Measurements from ENCODE around the gene CCDC188.

The CCDC188 gene

DNA sequence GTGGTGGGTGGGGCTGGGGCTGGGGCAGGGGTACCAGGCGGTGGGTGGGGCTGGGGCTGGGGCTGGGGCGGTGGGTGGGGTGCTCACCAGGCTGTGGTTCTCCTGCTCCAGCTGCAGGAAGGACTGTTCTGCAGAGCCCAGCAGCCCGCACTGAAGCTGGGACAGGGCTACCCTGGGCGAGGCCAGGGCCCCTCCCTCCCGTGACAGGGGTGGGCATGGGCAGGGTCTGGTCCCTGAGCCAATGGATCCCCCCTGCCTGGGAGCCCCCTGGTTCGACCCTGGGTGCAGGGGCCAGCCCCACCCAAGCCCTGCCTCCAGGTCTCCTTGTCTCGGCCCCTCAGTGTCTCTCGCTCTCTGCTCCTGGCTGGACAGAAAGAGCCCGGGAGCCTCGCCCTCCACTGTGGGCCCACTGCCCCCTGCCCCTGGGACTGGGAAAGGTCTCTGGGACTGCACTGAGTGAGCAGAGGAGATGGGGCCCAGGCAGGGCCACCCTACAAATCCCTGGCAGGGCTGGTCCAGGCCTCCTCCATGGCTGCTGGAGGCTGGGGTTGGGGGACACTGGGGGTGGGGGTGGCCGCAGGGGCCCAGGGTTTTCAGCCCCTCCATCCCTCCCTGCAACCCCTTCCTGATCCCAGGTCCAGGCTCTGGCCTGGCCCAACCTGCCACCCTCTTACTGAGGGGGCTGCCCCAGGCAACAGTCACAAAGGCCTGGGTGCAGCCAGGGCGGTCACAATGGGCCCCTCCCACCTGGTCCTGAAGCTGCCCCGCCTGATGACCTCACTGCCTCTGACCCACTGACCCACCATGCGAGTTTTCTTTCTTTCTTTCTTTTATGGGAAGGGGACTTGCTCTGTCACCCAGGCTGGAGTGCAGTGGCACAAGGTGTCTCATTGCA is at the start of gene CCDC188:
Gene CCDC188, minus strand, starts transcription at position 675 of the 895 bp plus-strand sequence. Its CDS starts 69 bp downstream, at position 606.
- DNase-seq (ENCODE audit: low read depth): no peak

DNA sequence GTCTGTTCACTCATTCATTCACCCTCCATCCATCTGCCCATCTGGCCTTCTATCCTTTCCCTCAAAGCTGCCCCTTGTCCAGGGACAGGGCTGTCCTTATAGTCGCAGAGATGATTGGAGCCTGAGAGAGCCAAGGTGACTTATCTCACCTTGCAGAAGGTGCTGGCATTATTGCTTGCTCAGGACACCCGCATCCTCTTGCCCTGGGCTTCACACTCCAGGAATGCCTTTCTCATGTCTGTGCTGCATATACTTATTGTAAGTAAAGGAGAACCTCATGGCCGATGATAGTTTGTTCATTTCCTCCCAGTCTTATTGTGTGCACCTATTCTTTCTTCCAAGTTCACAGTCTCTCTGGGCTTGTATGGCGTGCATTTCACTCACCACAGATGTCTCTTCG is 49.1 kb upstream of the CCDC188 start:
- DNase-seq (ENCODE audit: low read depth): no peak

DNA sequence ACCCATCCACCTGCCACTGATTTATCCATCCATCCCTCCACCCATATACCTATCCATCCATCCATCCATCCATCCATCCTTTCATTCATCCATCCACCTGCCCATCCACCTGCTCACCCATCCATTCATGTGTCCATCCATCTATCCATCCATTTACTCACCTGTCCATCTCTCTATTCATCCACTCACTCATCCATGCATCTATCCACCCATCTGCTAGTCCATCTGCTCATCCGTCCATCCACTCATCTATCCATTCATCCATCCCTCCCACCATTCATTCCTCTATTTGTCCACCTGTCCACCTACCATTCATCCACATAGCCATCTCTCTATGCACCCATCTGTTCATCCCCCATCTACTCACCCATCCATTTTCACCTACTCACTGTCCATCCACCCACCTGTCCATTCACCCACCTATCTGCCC is 48.6 kb upstream of the CCDC188 start:
- DNase-seq (ENCODE audit: low read depth): no peak

DNA sequence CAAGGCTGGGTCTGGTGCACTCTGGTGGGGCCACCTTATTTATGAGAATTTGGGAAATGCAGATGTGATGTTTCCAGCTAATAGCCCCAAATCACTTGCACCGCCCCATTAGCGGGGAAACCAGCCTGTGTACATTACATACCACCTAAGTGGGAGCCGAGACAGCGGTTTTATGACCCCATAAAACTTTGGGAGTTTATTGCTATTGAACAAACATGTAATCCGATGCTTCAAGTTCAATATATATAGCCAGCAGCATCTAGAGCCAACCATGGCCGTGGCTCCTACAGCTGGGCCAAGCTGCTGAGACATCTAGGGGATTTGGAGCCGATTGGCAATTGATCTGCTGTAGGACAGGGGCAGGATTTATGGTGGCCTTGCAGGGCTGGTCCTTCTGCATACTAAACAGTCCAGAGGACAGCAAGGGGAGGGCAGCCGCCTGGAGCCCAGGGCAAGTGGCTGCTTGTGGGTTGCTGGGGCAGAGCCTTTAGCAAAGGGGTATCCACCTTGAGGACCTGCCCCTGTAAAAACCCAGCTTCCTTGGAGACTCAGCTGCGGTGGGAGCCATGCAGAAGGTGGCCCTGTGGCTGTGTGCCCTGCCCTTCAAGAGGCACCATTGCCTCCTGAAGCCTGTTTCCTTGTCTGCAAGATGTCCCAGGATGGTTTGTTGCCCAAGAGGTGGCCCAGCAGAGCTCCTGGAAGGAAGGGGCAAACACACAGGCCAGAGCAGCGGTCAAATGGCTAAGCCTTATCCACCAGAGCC is 47.9 kb upstream of the CCDC188 start:
- DNase-seq (ENCODE audit: low read depth): no peak

DNA sequence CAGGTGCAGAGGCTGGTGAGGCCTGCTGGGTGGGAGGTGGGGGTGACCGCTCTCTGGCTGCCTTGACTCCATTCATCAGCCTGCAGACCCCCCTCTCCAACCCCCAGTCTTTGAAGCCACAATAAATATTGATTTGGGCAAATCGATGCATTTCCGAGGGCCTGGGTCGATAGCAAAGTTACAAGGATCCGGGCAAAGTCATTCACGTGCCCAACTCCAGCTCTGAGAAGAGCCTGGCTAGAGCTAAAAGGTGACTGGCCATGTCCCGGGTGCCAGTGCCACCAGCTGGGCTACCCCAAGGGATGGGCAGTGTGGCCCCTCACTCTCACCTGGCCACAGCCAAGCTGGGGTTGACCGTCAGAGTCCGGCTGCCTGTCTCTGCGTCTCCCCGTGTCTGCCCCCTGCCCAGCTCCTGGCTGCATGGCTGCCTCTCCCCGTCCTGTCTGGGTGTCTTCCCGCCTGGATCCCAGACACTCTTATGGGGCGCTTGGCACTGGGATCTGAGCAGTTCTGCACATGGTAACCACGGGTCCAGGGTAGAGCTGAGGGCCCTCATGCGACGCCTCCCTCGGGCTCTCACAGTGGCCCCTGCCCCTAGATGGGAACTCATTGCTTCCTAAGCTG is 46.7 kb upstream of the CCDC188 start:
- no peak for DNase-seq (ENCODE audit: low read depth)

DNA sequence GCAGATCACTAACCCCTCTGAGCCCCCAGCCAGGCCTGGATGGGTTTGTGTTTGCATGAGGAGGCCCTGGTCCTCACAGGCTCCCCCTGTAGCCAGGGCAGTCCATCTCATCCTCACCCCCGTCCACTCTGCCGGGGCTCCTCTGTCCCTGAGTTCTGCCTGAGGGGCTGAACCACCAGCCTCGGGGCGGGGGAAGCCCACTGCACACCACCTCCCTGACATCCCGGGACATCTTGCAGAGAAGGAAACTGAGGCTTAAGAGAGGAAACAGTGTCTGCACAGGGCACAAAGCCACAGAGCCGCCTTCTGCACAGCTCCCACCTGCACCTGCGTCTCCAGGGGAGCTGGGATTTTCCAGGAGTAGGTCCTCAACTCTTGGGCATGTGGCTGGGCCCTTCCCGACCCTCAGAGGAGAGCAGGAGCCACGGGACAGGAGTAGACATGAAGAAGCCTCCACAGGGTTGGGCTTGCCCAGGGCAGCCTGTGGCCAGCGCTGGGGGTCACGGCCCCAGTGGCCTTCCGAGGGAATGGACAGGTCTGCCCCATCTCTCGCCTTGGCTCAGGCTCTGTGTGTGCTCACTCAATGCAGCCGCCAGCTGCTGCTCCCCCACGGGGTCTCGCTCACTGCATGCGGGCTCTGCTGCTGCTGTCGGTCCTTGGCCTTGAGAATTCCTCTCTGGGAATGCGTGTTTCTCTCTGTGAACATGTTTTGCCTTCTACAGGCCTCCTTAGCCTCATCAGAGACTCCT is 45.4 kb upstream of the CCDC188 start:
- DNase-seq (ENCODE audit: low read depth): no peak

DNA sequence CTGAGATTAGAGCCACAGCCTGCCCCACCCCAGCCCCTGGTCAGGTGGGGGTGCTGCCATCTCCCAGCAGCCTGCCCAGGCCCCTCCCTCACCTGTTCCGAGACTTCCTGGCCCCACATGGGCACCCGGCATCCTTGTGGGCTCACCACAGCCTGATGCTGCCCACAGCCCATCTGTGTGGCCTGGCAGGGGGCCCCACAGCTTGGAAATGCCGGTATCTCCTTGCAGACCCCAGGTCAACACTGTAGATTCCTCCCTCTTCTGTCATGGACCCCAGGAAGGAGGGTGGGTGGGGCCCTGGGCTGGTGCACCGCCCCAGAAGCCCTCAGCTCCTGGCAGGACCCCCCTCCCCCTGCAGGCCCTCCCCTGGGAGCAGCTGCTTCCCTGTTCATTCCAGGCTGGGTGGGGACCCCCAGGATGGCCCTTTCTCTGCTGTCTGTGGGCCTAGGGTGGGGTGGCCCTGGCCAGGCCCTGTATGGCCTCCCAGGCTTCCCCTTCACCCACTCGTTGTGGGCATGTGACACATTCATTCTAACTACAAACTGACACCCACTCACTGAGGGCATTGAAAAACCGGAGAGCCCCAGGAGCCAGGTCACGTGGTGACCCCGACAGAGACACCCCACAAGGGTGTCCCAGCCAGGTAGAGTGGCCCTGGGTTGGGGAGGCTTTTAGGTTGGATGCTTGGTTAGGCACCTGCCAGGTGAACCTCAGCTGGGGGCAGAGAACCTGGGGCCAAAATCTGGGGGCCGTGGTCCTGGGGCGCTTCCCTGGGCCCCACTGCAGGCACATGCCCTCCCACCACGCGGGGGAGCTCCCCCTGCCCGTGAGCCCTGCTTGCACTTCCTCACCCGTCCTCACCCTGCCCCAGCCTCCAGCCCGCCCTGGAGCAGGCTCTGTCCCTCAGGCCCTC is 44.1 kb upstream of the CCDC188 start:
- DNase-seq (ENCODE audit: low read depth): no peak

DNA sequence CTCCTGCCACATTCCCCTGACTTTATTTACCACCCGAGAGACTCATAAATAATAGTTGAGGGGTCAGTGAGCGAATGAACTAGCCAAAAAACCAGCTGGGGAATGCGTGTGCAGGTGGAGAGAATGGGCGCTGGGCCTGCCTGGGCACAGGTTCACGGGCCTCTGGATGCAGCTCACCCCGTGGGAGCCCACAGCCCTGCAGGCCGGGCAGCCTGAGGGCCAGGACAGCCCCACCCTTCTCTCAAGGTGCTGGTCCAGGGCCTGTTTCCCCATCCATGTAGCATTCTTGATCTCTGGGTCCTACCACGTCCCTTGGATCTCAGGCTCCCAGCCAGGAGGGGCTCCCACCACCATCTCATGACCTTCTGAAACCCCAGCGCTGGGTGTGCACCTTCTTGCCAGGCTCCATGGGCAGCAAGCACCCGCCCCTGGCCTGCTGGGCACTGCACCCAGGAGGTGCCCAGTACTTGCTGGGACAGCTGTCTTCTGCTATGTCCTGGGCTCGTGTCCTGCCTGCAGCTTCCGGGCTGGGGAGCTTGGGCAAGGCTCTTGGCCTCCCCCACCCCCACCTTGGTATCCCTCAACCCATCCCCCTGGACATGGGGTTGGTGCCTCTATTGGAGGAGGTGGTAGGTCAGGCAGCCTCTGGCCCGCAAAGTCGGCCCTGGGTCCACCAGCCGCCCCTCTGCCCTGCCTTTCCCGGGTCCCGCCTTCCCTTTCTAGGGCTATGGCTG is 43.1 kb upstream of the CCDC188 start:
- no peak for DNase-seq (ENCODE audit: low read depth)

DNA sequence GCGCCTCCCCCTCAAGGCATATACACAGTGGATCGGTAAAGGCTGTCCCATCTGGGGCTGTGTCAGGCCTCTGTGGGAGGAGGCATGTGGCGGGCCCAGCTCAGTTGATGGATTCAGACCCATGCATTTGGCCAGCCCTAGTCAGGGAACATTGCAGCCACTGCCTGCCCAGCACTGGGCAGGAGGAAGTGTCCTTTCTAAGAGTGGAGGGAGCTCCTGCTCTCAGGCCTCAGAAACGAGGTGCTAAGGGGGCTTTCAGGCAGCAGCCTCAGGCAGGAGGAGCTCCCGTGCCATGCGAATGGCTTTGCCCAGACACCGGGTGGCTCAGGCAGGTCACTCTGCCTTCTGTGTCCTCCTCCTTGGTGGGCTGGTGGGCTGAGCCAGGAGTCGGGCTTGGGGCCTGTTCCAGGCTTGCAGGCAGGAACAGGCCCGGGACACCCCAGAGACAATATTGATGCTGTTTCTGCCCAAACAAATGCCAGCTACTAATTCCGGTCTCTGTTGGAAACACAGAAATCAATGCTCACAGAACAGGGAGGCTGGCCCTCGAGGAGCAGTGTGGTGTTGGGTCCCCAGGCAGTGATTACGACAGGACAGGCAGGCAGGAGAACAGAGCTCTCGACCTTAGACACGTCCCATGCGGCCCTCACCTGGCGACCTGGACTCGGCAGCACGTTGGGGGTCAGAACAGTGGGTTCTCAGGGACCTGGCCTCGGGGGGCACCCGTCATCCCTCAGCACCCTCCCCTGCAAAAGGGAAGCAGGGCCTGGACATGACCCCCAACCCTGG is 42.3 kb upstream of the CCDC188 start:
- no peak for DNase-seq (ENCODE audit: low read depth)

DNA sequence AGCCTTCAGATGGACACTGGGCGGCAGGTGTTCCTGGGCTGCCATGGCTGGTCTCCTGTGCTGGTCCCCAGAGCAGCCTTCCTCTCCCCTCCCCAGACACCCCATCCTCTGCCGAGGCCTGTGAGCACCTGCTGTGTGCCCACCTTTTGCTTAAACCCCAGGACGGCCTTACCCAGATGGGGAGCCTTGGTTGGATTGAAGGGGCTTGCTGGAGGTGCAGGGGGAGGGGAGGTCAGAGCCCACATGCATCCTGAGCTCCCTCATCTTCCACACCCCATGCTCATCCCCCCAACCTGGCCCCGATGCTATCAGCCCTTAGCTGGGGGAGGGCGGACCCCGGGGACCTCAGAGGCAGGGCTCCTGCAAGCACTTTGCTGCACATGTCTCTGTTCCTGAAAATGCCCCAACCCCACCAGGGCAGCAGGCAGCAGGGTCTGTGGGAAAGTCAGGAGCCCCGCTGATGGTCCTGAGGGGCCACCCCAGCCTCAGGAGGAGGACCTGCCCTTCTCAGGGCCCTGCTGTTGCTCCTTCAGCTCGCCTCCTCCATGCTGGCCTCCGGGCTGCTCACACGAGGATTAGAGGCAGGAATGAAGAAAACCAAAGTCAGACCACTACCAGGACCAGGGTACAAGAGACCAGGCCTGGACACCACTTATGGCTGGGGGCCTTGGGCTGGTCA is 41.6 kb upstream of the CCDC188 start:
- no peak for DNase-seq (ENCODE audit: low read depth)

DNA sequence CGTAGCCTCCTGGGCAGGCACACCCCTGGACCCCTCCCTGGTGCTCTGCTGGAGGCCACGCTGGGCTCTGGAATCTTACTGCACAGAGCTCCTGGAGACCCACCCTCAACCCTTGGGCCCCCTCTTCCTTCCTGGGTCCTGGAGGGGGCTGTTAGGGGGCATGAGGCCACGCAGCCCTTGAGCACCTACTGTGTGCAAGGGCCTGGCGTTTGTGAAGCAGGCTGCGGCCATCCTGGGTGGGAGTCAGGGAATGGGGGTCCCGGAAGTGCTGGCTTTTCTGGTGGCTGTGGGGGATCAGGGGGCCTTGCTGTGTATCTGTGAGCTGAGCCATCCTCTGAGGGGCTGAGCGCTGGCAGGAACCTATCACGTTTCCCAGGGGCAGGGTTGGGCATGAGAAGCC is 40.9 kb upstream of the CCDC188 start:
- no peak for DNase-seq (ENCODE audit: low read depth)

DNA sequence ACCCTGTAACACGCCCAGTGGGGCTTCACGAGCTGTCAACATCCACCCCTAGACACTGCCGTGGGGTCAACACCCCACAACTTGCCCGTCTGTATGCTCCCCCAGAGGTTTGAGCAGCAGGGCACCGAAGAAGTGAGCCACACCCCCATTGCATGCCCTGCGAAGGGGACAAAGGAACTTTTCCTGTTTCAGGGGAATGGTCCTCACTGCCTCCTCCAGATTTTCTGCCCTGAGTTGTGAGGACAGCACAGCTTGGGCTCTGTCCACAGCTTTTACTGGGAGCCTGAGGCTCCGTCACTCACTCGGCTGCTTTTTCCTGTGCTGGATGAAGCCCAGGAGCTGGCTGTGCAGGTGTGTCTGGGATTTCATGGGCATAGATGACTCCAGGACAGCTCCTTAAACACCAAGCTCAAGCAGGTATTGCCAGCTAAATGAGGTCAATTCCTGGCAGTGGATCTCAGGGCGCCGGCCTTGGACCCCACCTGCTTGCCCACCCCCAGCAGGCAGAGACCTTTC is 40.2 kb upstream of the CCDC188 start:
- DNase-seq (ENCODE audit: low read depth): no peak

DNA sequence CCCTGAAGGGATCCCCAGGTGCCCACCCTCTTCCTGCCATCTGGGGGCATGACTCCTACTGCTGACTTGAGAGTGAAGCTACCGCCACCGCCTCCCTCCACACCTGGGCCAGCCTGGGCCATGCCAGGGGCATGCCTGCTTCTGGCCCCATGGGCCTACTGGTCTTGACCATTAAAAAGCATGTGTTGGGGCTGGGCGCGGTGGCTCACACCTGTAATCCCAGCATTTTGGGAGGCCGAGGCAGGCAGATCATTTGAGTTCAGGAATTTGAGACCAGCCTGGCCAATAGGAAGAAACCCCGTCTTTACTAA is 37.7 kb upstream of the CCDC188 start:
- DNase-seq (ENCODE audit: low read depth): no peak

DNA sequence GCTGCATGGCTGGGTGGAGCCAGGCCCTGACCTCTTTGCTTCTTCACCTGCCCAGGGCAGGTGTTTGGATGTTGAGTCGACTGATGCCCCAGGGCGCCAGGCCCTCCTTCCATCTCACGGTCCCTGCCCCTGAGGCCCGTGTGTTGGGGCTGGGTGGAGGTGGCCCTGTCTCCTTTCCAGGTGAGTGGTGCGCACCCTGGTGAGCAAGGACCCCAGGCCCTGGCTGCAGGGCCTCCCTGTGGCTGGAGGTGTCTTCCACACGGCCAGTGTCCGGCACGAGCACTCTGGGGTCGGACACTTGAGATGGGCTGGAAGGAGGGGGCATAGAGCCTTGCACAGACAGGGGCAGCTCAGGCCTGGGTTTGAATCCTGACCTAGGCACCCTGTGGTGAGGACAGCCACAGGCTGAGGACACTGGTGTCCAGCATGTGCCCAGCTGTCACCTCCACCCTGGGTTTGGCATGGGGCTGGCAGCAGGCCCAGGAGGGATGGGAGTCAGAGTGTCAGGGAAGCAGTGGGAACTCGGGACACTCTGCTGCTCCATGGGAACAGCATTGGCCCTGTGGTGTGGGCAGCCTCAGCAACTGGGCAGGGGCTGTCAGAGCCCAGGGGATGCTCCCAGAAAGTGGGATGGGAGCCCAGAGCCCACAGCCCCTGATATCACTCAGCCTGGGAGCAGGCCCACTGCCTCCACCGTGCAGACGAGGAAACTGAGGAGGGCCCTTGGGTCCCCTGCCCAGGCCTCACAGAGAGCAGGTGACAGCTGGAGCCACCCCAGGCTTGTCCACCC is 37.1 kb upstream of the CCDC188 start:
- no peak for DNase-seq (ENCODE audit: low read depth)

DNA sequence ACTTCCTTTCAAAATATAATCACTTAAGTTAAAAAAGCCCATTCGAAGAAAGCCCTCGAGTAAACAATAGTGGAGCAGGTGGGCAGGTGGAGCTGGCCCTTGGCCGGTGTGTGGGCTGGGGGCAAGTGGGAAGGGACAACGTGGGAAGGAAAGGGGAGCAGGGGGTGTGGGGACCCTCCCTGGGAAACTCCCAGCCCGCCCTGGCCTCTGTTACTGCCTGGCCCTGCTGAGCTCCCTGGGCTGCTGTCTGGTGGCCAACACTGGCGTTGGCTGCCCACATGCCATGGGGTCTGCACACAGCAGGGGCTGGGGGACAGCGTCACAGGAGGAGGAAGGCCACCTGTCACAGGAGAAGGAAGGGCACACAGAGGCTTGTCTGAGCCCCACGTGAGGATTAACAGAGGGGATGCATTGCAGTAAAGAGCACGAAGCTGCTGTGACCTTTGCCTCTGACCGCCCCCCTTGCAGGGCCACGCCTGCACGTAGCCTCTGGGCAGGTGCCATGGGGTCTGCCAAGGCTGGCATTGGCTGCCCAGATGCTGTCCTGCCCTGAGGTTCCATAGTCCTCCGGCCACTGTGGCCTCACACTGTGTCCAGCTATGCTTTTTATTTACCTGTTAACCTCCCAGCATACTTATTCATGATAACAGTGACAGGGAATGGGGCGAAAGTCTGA is 36.2 kb upstream of the CCDC188 start:
- DNase-seq (ENCODE audit: low read depth): no peak

DNA sequence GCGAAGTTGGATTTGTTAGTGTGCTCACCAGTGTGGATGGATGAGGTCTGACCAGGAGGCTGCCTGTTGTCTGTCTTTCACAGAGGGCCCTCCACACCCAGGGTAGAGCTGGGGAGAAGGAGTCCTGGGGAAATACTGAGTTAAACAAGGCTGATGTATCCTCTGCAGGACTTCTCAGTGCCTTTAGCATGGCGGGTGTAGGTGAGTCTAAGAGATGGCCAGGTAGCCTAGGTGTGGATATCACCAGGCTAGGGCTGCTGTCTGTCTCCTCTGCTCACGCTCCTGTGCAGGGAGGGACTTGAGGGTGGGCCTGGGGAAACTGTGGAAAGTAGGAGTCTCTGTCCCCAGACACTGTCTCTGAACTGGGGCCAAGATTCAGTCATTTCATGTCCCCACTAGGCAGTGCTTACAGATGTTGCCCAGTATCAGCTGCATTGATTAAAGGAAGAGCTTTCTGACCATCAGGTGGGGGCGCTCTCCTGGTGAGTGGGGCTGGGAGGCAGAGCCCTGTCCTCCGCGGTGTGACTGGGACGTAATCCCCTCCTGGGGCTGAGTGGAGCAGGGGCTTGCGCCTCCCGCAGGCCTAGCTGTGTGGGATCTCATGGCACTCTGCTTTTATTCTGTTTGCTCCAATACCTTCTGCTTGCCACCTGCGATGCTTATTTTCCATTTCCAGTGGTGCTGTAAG is 35.5 kb upstream of the CCDC188 start:
- no peak for DNase-seq (ENCODE audit: low read depth)

DNA sequence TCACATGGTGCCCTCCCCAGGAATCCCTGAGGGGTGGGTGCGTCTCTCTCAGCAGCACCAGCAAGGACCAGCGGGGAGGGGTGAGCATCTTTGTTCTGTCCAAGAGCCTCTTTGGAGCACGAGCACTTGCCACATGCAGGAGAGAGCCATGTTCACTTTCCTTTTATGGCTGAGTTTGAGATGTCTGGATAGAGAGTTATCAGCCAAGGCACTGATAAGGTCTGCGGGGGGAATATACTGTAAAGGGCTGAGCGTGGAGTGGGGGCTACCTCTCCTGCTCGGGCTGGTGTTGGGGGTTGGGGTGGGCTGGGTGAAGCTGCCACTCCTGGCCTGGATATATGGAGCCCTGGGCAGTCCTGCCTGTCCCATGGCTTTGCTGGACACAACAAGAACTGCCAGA is 34.9 kb upstream of the CCDC188 start:
- no peak for DNase-seq (ENCODE audit: low read depth)
